Medulla oblongata (tissue), 1 donor: ENCODE results near the gene NEURL3.
A peak's percentile ranks its signal among the peaks of the same experiment; 100 is the strongest.
"Not testable (repeated sequence)": the region's sequence is repeated elsewhere in the genome, so short reads cannot be mapped to it uniquely, and the experiment has no call there.

Source experiments
- DNase-seq: peaks from one replicate; pipeline ENCODE4 v3.0.0-alpha.2; 2015; ENCODE audit errors: extremely low spot score

Gene NEURL3

DNA sequence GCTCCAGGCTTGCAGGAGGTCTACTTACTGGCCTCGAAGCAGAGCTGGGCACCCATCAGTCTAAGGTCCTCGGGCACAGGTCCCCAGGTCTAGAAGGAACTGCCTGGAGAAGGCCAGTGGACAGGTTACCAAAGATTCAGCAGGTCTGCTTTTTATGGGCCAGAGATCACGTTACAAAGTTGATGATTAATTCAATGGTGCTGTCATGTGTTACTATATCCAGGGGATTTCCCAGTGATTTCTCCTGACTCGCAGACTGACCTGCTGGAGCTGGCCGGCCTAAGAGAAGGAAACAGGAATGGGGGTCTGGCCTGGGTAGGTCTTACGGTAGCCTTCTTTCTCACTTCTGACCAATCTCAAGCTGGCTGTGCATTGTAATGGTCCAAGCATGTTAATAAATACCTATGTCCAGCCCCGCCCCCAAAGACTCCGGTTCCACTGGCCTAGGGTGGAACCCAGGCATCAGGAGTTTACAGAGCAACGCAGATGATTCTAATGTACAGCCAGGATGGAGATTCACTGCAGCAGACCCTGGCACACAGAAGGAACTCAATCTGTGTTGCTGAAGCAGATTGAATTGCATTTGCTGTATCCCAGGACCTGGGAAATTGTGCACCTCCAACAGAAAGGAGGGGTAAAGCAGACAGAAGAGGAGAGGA lies at the start of gene NEURL3:
NEURL3 (minus strand) TSS at position 127 of the 659 bp plus-strand sequence; CDS start at position 56, 71 bp downstream.
- DNase-seq: no peak

DNA sequence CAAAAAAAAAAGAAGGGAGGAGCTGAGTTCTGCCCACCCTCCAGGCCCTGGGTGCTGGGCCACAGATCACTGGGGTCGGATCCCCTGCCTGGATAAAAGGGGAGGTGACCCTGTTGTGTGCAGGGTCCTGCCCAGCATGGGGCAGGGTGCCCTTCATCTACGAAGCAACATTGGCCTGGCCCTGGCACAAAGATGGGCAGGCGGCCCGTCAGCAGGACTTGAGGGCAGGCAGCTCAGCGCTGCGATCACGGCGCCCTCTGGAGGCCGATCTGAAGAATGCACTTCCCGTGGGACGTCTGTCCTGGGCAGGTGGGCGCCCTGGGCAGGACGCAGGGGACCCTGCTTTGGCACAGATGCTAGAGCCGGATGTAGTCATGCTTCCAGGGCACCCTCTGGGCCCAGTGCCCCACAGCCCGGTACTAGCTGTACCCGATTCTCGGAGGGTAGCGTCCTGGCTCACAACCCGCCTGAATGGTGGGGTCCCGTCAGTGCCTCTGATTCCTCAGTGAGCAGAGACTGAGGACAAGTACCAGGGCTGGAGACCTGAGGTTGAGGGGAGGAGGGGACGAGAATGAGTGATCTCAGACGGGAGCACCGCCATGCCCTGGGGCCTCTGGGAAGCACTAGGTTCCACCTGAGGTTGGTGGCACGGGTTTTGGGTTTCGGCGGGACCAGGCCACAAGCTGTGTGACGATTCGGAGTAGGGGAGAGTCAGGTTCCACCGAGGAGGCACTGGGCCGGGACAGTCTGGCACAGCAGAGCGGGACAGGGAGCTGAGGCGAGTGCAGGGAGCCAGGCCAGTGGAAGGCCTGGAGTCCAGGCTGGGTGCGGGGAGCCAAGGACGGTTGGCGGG lies 49.4 kb upstream of the NEURL3 start:
- DNase-seq: peak; percentile 78

DNA sequence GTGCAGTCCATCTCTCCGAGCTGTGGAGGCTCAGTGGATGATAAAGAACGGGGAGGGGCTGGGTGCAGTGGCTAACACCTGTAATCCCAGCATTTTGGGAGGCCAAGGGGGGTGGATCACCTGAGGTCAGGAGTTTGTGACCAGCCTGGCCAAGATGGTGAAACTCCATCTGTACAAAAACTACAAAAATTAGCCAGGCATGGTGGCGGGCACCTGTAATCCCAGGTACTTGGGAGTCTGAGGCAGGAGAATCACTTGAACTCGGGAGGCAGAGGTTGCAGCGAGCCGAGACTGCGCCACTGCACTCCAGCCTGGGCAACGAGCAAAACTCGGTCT lies 48.8 kb upstream of the NEURL3 start:
- not testable (repeated sequence) for DNase-seq

DNA sequence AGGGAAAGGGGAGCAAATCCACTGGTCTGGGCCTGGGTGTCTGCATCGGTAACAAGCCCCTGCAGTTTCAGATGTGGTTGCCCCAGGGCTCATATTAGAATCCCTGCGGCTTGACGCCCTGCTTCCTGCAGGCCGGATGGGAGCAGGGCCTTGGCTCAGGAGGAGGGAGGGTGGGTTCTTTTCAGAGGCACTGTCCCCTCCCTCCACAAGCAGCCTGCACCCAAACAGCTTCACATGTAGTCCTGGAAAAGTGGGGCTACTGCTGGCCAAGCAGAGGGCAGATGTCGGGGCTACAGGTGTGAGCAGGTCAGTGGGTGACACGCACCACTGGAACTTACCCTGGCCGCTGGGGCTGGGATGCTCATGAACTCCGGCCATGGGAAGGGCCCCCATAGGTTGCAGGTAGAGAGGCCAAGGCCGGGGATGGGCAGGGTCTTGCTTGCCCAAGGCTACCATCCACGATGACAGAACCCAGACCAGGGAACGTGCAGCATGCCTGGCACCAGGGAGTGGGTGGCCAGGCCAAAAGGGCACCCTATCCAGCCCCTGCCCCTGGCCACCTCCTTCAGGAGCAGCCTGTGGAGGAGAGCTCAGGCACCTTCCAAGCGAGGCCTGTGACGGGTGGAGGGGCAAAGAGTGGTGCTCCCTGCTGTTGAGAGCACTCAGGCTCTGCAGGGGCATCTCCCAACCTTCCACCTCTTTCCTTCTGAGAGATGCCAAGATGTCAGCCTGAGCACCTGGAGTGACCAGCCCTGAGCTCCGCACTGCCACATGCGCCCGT lies 48.2 kb upstream of the NEURL3 start:
- DNase-seq: no peak

DNA sequence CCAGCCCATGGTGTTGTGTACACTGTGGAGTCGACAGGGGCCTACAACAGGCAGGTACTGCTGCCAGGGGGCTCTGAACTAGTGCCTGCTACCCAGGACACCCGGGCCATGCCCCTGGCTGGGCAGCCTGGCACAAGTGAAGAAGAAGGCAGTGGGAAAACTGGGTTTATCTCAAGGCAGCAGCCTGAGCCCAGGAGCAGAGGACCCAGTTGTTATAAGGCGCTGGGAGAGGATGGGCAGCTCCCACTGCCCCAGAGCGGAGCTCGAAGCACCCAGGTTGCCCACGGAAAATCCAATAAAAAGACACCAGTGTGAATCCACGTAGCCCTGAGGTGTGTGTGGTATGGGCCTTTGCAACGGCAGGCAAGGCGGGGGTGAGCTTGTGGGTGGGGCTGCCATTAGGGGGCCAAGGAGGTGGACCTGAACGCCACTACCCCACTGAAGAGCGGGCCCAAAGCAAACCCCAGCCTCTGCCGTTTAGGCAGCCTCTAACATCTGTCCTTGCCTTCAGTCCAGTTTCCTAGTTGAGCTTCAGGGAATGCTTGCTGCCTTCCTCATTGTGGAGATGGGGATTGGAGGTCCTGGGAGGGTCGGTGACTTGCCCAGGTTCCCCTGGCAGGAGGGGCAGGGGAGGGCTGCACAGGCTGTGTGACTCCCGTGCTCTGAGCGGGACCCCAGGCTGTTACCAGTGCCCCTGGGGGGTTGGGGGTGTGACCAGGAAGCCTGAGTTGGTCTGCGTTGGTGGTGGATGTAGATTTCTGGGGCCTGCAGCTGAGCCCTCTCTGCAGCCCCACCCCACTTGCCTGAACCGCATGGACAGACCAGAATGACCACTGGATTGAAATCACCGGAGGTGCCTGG lies 47.4 kb upstream of the NEURL3 start:
- no peak for DNase-seq

- no peak for DNase-seq
Measured at GRCh38 chr2:96551605-96552314, 46.6 kb upstream of the NEURL3 start.

GRCh38 chr2:96550787-96551604 lies 45.8 kb upstream of the NEURL3 start:
- DNase-seq: no peak

DNA sequence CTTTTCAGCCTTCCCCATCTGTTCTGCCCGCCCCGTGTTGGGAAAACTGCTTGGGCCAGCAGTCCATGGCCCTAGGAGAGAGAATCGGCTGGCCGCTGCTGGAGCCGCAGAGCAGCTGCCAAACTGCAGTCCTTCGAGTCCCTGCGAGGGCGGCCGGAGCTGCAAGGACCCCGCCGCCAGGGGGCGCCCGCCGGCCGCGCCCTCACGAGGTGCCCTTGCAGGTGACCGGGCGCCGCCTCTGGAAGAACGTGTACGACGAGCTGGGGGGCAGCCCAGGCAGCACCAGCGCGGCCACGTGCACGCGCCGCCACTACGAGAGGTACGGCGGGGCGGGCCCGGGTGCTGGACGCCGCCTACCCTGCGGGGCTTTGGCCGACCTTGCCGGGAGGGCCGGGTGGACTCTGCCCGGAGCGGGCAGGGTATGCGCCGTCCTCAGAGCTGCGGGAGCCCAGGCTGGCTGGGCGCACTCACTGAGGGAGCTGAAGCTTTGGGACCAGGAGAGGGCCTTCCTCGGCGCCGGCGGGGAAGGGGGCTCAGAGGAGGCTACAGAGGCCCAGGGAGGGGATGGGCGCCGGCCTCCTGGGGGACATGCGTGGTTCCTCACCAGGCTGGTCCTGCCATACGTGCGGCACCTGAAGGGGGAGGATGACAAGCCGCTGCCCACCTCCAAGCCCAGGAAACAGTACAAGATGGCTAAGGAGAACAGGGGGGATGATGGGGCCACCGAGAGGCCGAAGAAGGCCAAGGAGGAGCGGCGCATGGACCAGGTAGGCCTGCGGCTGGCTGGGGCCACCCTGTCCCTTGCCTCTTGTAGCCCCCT lies 45.0 kb upstream of the NEURL3 start:
- no peak for DNase-seq

- DNase-seq: no peak
Measured at GRCh38 chr2:96549466-96549785, 44.3 kb upstream of the NEURL3 start.

- no peak for DNase-seq
Measured at GRCh38 chr2:96548558-96549465, 43.7 kb upstream of the NEURL3 start.

DNA sequence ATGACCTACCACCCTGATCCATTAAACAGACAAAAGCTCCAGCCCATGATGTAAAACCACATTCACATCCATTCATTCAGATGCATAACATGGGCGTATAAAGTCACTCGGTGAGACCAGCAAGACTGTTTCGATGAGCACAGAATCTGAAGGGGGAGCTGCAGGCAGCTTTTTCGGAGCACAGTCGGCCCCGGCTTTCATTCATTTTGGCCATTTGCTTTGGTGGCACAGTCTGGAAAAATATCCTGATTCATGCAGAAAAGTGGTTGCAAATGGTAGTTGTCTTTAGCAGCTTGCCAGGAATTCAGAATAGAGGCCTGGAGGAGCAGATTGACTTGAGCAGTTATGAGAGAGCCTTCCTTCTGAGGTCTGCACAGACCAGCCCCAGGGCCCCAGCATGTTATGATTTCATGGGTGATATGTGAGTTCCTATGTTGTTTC lies 42.6 kb upstream of the NEURL3 start:
- DNase-seq: no peak

DNA sequence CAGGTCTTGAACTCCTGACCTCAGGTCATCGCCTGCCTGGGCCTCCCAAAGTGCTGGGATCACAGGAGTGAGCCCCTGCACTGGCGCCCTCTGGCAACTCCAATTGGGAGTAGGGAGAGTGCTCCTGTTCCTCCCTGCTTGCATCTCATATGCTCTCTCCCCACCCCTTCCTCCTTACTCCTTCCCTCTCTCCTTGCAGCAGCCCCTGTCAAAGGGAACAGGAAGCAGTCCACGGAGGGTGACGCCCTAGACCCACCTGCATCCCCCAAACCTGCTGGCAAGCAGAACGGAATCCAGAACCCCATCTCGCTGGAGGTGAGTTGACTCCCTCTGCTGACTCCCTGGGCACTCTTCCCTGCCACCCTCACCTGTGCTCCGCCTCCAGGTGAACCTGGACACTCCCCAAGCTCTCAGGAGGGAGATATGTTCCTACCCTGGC lies 42.1 kb upstream of the NEURL3 start:
- no peak for DNase-seq

GRCh38 chr2:96546797-96547196 lies 41.6 kb upstream of the NEURL3 start:
- DNase-seq: no peak

- DNase-seq: no peak
Measured at GRCh38 chr2:96546321-96546720, 41.2 kb upstream of the NEURL3 start.

GRCh38 chr2:96542357-96542977 lies 37.3 kb upstream of the NEURL3 start:
- no peak for DNase-seq

- DNase-seq: no peak
Measured at GRCh38 chr2:96541398-96542152, 36.4 kb upstream of the NEURL3 start.

GRCh38 chr2:96540136-96540535 lies 35.0 kb upstream of the NEURL3 start:
- DNase-seq: no peak
